GM23248 (cell line): ENCODE measurements around the gene CFAP69.
"Not testable (repeated sequence)": the region's sequence is repeated elsewhere in the genome, so short reads cannot be mapped to it uniquely, and the experiment has no call there.

ENCODE experiments used
- EZH2 ChIP-seq: fragments of 200-600 bp; sonication (generic); IDR thresholded peaks from 2 replicates; pipeline ENCODE4 v1.6.1; 2018; ENCODE audit warnings: antibody characterized with exemption, mild to moderate bottlenecking; ENCODE audit not compliant: insufficient read depth, poor library complexity, severe bottlenecking
- EZH2phosphoT487 ChIP-seq: fragments of 200-600 bp; sonication (generic); IDR thresholded peaks from 2 replicates; pipeline ENCODE4 v1.6.1; 2018; ENCODE audit warnings: antibody characterized with exemption, moderate library complexity, mild to moderate bottlenecking, low read depth; ENCODE audit not compliant: insufficient read depth

GRCh38 chr7:90334926-90335325 lies 90.0 kb downstream of the CFAP69 start:
- TF ChIP-seq EZH2, EZH2phosphoT487: not testable (repeated sequence)
